ENCODE results near the gene TBC1D3B.
A peak's percentile ranks its signal among the peaks of the same experiment; 100 is the strongest.
"Not testable (repeated sequence)": the region's sequence is repeated elsewhere in the genome, so short reads cannot be mapped to it uniquely, and the experiment has no call there.

Gene TBC1D3B

DNA sequence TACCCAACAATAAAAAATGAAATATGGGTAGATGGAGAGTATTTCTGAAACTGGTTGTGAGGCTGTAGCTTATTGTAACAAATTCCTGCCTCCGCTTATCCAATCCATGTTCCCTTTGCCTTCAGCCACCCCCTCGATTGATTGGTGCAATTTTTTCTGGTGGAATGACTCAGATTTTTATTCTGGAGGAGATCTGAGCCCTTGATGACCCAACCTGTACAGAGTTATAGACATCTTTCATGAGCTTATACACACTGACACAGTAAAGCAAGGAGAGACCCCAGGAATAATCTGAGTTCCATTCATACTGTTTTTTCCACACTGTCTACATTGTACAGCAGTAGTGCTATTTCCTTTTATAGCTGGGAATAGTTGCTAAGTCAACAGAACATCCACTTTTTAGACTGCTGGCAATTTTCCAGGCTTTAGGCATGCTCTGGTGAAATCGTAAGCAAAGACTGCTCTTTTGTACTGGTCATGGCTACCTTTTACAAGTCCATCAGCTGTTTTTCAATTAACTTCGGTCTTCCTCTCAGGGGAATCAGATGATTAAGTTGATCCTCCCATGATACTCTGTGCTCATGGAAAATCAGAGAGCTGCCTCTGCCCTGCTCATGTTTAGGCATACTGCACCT, 42.7 kb downstream of the TBC1D3B start:
- DNase-seq (ENCODE audit: extremely low spot score, insufficient read length, low read depth) (no peak), FAIRE-seq (no peak)

DNA sequence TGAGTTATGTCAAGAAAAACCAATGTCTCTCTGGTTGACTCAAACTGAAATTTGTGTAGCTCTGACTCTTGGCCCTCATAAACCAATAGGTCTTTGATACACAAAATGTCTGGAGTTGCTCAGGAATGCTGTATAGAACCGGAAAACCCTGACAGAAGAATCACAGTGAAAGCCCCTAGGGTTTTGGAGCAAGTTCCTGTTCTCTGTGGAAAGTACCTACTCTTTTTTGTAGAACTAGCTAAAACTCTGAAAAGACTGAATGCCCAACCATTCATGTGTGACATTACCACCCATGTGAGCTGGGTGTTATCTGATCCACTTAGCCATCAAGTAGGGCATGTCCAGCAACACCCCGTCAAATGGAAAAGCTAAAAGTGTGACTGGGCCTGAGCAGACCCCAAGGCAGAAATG, 44.0 kb downstream of the TBC1D3B start:
- DNase-seq (ENCODE audit: extremely low spot score, insufficient read length, low read depth), result no peak
- no peak for FAIRE-seq

DNA sequence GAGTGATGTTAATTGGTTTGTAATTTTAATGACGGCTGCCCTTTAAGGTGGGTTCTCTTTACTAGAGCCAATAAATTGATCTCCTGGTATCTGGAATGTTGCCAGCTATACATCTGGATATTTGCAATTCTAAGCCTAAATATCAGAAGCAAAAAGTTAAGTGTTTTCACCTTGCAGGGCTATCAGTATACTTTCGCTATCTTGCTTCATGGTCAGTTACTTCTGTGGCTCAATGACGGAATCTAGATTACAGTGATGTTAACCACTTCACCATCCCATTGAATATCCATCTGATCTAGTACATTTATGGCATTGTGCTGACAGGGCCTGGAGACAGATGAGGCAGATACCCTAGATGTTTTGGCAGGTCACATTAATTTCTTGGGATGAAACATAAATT, 44.5 kb downstream of the TBC1D3B start:
- no peak for DNase-seq (ENCODE audit: extremely low spot score, insufficient read length, low read depth)
- FAIRE-seq, result no peak

DNA sequence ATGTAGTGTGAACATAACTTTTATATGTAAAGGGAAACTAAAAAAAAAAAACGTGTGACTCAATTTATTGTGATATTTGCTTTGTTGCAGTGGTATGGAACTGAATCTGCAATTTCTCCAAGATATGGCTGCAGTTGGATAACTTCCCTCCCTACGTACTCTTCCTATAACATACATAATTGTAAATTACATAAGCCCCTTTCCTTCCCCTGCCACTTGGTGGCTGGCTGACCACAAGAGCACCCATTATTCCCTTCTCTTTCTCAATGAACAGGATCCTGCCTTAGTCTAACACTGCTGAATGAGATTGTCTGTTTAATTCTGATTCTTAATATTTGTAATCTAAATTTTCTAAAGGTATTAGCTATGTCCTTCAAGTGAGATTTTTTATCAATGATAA, 45.0 kb downstream of the TBC1D3B start:
- DNase-seq (ENCODE audit: extremely low spot score, insufficient read length, low read depth) (no peak), FAIRE-seq (no peak)

DNA sequence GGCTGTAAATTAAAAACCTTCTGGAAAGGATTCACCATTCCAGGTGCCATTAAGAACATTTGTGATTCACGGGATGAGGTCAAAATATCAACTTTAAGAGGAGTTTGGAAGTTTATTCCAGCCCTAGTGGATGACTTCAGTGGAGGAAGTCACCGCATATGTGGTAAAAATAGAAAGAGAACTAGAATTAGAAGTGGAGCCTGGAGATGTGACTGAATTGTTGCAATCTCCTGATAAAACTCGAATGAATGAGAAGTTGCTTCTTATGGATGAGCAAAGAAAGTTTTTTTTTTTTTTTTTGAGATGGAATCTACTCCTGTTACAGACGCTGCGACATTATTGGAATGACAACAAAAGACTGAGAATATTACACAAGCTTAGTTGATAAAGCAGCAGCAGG, 46.1 kb downstream of the TBC1D3B start:
- DNase-seq (ENCODE audit: extremely low spot score, insufficient read length, low read depth) (no peak), FAIRE-seq (no peak)

GRCh38 chr17:36129616-36130015, 46.8 kb downstream of the TBC1D3B start:
- FAIRE-seq (no peak), DNase-seq (ENCODE audit: extremely low spot score, insufficient read length, low read depth) (no peak)

DNA sequence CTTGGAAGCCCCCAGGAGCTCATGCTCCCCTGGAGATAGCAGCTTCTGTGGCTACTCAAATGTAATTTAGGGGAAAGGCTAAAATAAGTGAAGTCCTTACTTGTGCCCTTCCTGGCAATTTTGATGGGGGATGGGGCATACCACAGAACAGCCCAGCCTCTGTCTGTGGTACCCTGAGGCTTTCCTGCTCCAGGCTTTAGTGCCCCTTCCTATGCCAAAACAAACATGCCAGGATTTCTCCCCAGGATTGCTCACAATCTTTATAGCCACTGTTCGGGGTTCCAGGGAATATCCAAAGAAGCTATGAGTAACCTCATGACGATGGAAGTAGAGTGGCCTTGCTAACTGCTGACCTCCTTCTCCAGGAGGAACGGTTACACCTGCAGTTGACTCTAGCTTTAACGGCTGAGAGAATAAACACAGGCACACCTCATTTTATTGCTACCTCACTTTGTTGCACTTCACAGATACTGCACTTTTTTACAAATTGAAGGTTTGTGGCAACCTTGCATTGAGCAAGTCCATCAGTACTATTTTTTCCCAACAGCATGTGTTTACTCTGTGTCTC, 47.9 kb downstream of the TBC1D3B start:
- FAIRE-seq (no peak), DNase-seq (ENCODE audit: extremely low spot score, insufficient read length, low read depth) (no peak)

DNA sequence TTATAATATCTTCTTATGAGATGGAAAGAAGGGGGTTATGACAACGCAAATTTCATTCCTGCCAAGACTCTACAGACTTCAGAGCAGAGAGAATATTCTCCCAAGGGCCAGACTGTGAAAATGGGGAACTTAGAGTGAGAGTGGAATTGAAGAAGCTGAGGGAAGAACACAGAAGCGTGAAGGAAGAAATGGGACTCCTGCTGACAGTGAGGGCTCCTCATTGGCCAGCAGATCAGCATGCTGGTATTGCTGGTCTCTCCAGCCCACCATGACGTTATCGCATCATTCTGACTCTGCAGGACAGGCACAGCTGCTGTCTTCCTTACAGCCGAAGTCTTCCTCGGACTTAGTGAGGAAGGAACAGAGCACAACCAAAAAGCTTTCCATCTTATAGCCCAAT, 48.5 kb downstream of the TBC1D3B start:
- no peak for FAIRE-seq

DNA sequence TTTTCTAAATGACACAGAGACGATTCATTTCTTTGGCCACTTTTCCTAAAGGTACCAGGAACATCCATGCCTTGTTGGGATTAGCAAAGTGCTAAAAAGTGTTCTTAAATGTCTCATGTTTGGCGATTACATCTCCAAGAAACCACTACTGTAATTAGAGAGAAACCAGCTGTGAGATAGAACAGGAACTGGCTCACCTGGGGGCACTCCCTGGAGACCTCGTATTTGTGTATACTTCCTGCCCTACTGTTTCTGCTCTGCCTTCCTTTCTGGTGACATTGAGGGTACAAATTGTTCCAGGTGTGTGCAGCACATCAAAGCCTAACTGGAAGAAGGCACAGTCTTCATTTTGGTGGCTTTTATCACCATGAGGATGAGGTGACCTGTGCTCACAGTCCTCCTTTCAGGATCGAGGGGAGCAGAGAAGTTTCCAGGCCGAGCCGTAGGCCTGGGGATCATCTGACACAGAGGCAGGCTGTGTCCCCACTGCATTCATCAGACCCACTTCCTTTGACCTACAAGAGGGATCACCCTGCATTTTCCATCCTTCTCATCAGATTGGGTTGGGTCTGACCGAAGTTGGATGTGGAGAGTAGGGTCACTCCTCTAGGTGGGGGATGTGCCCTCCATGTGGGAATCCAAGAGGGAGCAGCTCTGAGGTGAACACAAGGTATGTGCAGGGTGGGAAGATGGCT, 49.1 kb downstream of the TBC1D3B start:
- FAIRE-seq (no peak), DNase-seq (ENCODE audit: extremely low spot score, insufficient read length, low read depth) (peak; percentile 45)

More for the DNA sequence above, 48.5 kb downstream of the TBC1D3B start:
- DNase-seq (ENCODE audit: extremely low spot score, insufficient read length, low read depth), result no peak

DNA sequence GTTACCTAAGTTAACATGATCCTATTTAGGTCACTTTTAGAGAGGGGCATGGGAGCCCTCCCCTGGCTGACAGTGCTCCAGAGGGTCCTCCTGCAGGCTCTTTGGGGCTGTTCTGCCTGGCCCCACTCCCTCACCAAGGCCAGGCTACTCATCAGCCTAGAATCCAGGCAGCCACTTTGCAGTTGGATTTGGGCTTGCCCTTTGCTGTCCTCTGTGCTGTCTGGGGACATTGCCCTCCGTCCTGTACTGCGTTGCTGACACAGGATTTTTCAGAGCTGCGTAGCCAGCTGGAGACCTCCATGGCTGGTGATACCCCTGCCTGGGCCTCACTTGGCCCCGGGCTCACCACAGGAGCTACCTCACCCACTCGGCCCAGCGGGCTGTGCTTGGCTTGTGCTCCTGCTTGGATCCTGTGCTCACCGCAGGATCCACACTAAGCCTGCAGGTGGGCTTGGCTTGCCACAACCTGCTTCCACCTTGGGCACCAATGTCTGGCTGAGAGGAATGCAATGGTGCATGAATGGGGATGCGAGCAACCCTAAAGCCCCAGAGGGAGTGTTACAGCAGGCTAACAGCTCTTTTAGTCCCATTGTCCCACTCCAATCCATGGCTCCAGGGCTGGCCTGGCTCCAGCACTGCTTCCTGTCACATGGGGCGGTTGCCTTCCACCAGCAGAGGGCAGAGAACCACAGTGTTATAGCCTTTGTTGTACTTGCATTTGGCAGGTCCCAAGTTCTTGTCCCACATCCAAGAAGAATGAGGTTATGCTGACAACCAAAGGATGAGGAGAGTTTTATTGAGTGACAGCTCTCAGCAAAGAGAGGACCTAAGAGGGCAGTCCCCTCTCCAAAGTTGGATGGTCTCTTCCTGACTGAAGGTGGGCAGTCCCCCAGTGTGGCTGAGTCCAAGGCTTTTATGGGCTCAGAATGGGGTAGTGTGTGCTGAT, 51.3 kb downstream of the TBC1D3B start:
- DNase-seq (ENCODE audit: extremely low spot score, insufficient read length, low read depth) (no peak), FAIRE-seq (no peak)

DNA sequence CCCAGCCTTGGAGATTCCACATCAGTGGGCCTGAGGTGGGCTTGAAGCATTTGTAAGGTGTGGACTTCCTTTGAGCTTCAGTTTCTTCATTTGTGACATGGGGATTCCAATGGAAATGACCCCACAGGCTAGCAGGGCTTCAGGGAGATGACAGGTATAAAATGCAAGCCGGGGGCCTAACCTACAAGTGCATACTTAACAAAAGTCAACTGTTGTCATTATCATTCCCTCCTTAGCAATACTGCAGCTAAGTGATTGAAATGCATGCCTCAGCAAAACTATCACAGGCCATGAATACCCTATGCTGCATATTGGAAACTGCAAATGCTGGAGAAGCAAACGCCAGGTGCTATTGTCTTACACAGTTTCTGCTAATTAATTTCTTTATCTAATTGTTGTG, 53.0 kb downstream of the TBC1D3B start:
- DNase-seq (ENCODE audit: extremely low spot score, insufficient read length, low read depth) (no peak), FAIRE-seq (no peak)

DNA sequence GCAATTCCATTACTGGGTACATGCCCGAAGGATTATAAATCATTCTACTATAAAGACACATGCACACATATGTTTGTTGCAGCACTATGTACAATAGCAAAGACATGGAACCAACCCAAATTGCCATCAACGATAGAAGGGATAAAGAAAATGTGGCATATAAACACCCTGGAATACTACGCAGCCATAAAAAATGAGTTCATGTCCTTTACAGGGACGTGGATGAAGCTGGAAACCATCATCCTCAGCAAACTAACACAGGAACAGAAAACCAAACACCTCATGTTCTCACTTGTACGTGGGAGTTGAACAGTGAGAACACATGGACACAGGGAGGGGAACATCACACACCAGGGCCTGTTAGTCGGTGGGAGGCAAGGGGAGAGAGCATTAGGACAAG, 55.3 kb downstream of the TBC1D3B start:
- not testable (repeated sequence) for DNase-seq (ENCODE audit: extremely low spot score, insufficient read length, low read depth); FAIRE-seq

- FAIRE-seq (no peak), DNase-seq (ENCODE audit: extremely low spot score, insufficient read length, low read depth) (no peak)
Measured at GRCh38 chr17:36120221-36120620, 56.2 kb downstream of the TBC1D3B start.

DNA sequence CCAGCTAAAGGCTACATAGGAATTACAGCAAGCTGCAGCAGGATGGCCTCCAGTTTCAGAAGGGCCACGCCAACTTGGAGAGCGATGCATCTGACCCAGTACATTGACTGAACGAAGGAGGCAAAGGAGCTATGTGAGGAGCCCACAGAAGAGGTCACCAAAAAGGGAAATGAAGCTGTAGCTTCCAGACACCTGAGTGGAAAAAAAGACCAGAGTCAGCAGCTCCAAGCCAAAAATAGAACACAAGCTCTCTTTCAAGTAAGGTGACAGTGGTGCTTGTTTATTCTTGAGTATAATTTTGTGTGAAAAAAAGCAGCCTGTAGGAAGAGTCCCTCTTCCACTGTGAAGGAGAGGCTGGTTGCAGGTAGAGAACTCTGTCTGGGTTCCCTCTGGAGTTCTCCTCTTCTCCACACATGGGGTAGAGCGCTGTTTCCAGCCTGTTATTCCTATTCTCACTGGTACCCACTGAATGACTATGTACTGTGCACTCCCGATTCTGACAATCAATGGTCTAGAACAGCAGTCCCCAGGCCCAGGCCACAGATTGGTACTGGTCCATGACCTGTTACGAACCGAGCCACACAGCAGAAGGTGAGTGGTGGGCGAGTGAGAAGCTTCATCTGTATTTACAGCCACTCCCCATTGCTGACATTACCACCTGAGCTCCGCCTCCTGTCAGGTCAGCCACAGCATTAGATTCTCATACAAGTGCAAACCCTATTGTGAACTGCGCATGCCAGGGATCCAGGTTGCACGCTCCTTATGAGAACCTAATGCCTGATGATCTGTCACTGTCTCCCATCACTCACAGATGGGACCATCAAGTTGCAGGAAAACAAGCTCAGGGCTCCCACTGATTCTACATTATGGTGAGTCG, 57.7 kb downstream of the TBC1D3B start:
- no peak for FAIRE-seq

GRCh38 chr17:36117505-36118382, 58.7 kb downstream of the TBC1D3B start:
- FAIRE-seq, result no peak
- DNase-seq (ENCODE audit: extremely low spot score, insufficient read length, low read depth), result no peak

More for the DNA sequence above, 57.7 kb downstream of the TBC1D3B start:
- no peak for DNase-seq (ENCODE audit: extremely low spot score, insufficient read length, low read depth)
